GM08714 (cell line): ENCODE results near the gene SF3B4.
A peak's percentile ranks its signal among the peaks of the same experiment; 100 is the strongest.
"Not testable (repeated sequence)": the region's sequence is repeated elsewhere in the genome, so short reads cannot be mapped to it uniquely, and the experiment has no call there.

Source experiments
- H3K4me3 ChIP-seq: fragments of 200-500 bp; sonication (Bioruptor generic); 2 replicates; pipeline ENCODE4 v1.5.1; 2014; ENCODE audit warnings: mild to moderate bottlenecking, low read length, inconsistent platforms
- ZNF274 ChIP-seq: IDR thresholded peaks from 2 replicates; pipeline ENCODE4 v1.6.1; 2012; ENCODE audit warnings: mild to moderate bottlenecking, low read depth, low read length

The SF3B4 gene

DNA sequence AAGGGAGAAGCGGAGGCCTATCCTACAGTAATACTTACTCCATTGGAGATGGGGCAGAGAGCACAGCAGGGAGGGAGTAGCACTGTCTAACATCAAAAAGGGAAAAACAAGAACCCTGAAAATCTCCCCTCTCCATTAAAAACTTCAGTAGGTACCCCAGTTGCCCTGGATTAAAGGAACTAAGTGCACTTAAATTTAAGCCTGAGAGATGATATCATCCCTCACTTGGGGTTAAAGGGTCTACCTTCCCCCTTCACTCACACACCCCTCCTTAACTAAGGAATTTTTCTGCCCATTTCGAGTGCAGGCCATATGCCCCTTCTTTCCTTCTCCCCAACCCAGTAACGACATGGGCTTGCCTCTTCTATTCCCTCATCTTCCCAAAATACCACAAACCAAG is 12.8 kb upstream of the SF3B4 start:
- H3K4me3 ChIP-seq, result no peak overlapping the region
- no peak for TF ChIP-seq ZNF274

DNA sequence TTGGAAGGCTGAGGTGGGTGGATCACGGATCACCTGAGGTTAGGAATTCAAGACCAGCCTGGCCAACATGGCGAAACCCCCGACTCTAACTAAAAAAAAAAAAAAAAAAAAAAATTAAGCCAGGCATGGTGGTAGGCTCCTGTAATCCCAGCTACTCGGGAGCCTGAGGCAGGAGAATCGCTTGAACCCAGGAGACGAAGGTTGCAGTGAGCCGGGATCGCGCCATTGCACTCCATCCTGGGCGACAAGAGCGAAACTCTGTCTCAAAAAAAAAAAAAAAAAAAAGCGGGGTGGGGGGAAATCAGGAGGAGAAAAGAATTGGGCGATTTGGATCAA is 11.0 kb upstream of the SF3B4 start:
- H3K4me3 ChIP-seq, result not testable (repeated sequence)

DNA sequence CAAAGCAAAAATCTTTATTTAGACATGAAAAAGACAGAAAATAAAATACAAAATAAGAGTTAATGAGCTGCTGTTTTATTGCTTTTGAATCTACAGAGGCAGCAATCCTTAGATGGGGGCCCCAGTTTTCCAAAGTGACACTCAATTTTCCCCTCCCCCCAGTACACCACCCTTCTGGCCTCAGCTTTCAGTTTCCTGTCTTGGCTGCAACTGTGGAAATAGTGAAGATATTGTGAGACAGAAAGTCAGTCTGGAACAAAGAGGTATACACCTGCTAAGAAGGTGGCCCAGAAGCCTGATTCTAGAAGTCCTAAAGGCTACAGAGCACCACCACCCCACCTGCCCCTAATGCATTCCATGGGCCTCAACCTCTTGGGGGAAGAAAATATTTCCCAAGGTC is 10.2 kb upstream of the SF3B4 start:
- no peak overlapping the region for H3K4me3 ChIP-seq

DNA sequence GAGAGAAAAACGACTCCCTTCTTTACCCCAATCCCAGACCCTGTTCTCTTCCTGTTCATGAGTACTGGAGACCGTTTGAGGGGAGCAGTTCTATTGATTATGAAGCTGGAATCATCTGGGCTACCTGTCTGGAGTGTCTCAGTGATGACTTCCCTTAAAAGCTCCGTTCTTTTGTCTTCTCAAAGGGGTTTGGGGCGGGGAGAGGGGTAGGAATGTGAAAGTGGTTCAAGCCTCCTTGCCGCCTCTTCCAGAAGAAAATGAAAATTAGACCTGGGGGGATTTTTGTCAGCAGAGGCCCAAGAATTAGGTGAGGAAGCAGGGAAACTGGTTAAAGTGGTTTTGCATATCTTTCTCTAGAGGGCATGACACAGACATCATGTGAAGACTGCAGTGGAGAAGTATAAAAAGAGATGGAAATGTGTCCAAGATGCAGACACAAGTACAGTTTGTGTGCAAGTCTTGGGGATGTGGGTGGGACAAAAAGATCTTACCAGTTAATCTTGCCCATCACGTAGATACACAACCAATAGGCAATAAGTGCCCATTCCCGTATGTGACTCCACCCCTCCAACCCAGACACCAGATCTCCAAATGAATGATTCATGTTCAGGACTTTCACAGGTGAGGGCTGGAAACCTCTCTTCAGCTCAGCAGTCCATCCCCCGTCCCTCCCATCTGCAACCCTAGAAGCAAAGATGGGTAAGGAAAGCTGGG is 9.5 kb upstream of the SF3B4 start:
- TF ChIP-seq ZNF274, result no peak
- no peak overlapping the region for H3K4me3 ChIP-seq

More for the DNA sequence above, 10.2 kb upstream of the SF3B4 start:
- no peak for TF ChIP-seq ZNF274

DNA sequence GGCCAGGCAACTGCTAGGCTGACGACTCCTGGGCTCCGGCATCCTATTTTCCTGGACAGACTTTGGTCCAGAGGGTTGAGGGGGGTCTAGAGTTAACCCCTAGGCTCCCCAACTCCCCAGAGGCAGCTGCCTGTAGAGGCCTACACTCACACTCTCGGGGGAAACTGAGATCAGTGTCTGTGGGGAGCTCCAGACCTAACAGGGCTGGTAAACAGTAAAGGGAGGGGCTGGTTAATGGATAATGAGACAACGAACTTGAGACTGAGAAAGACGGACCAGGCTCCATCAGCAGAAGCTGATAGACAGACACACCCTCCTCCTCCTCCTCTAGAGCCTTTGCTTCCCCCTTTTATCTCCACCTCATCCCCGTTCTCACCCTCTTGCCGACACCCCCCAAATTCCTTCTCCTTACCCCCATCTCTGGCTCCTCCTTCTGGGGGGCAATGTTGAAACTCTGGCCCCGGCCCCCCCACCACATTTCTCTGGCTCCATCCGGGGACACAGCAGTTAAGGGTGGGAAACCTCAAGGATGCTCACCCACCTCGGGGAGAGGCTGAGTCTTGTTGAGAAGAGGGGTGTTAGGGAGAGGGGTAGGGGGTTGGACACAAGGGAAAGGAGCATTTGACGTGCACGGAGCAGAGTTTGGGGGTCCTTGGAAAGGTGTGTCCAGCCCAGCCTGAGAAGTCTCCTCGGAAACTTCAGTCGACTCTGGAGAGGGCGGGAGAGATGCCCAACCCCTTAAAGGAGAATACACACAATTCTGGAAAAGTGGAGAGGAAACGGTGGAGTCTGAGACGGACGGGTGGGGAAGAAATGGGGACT is 8.8 kb upstream of the SF3B4 start, which contains the start of gene MTMR11:
MTMR11 (minus strand) TSS at position 710 of the 822 bp plus-strand sequence; CDS start at position 478, 232 bp downstream.
- no peak for TF ChIP-seq ZNF274
- H3K4me3 ChIP-seq, result no peak within 1 kb of the TSS

DNA sequence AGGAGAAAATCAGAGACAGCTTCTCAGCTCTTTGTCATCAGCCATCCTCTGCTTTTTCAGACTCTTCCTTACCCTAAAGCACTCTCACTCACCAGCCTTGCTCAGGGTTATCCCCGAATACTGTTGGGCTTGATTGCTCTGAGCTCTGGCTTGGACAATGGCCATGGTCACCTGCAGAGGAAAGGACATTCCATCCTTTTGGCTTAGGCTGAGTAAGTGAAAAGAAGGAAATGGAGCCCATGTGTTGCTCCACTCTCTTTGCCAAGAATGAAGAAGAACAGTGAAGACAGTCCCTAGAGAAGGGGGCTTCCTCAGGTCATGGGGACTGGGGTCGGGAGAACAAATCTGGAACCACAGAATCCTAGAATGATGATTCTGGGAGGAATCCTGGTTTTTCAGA is 6.8 kb upstream of the SF3B4 start:
- H3K4me3 ChIP-seq, result no peak overlapping the region
- no peak for TF ChIP-seq ZNF274

DNA sequence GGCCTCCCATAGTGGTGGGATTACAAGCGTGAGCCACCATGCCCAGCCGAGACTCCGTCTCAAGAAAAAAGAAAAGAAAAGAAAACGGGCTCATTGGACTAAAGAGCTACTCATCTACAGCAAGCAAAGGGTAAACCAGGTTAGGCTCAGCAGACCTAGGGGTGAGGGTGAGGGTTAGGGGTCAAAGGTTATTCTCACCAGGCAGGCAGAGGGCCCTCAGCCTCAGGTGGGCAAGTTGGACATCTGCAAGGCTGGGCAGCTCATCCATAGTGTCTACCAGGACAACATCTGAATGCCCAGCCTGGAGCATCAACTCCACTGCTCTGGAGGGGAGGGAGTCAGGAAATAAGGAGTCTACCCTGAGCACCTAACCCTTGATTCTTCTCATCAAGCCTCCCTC is 5.6 kb upstream of the SF3B4 start:
- no peak for TF ChIP-seq ZNF274
- H3K4me3 ChIP-seq, result no peak overlapping the region

DNA sequence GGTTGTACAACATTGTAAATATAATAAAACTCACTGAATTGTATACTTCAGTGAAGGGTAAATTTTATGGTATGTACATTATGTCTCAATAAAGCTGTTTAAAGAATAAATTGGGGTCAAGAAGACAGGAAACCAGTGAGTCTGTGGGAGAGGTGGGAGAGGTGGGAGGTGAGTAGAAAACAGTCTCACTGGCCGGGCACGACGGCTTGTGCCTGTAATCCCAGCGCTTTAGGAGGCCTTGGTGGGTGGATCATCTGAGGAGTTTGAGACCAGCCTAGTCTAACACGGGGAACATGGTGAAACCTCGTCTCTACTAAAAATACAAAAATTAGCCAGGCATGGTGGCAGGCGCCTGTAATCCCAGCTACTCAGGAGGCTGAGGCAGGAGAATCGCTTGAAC is 4.9 kb upstream of the SF3B4 start:
- no peak overlapping the region for H3K4me3 ChIP-seq
- no peak for TF ChIP-seq ZNF274

DNA sequence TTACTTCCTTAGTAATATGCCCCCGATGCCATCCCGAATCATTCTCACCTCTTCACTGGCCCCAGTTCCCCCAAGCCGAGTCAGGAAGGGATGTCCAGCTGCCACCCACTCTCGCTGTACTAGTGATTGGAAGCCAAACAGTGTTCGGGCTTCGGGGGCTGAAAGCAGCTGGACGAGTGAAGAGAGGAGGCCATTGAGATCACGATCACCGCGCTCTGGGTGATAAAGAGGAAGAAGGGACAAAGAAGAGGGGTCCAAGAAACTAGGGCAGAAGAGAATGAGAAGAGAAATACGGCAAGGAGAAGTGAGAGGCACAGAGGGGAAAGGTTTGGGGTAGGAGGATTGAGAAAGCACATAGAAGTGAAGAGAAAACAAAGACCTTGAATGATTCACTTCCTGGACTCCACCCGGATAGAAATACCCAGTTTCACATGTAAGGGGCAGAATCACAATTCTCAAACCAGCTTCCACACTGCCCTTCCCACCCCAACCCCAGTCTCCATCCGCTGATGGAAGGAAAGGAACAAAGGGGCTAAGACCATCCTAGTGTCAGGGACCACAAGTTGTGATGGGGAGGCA is 3.7 kb upstream of the SF3B4 start:
- H3K4me3 ChIP-seq, result no peak overlapping the region
- TF ChIP-seq ZNF274, result no peak

DNA sequence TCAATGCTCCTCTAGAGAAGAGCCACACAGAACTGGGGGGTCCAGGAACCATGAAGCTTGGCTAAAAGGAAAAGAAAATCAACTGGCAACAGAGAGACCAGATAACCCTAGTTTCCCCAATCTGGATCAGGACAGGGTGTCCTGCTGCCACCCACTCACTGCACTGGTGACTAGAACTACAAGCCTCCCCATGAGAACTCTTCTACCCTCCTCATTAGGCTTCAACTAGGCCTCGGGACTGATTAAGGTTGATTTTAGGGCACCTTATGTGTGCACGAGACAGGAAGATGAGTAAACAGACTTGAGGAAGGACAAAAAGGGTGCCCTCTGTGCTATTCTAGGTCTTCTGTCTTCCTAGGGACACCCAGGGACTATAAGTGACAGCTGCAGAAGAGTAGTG is 2.3 kb upstream of the SF3B4 start:
- no peak for TF ChIP-seq ZNF274
- no peak overlapping the region for H3K4me3 ChIP-seq

DNA sequence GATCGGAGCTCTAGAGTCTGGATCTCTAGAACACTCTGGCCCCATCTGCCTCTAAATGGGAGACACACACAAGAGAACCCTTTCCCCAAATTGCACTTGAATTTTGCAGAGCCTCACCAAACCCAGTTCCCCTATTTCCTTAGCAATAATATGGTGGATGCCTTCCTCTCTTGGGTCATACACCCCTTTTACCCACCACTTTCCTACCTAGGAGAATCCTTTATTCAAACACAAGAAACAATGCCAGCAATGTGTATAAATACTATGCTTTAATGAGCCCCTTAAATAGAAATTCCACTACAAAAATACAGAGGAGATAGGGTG is 760 bp upstream of the SF3B4 start:
- no peak for TF ChIP-seq ZNF274
- peak overlapping the region; percentile 99; the same call in 1 of the 2 replicates for H3K4me3 ChIP-seq

DNA sequence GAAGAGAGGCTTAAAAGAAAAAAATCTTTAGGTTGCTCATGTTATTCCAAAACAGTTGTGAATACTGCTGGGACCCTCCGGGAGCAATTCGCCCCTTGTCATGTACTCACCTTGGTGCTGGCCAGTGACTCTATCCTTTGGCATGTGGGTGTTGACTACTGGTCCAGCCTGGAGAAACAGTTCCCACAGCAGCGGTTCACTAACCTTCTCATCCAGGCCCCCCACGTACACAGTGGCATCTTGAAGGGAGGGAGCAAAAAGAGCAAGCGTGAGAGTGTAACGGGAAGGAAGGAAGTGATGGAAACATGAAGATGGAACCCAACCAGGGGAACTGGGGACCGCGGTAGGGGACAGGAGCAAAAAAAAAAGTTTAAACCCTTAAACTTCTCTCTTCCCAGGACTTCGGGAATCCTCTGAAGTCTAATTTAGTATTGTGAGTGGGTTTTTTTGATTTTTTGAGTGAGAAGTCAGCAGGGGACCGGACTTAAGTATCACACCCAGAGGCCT is 494 bp downstream of the SF3B4 start:
- no peak for TF ChIP-seq ZNF274
- peak overlapping the region; percentile 99 for H3K4me3 ChIP-seq

DNA sequence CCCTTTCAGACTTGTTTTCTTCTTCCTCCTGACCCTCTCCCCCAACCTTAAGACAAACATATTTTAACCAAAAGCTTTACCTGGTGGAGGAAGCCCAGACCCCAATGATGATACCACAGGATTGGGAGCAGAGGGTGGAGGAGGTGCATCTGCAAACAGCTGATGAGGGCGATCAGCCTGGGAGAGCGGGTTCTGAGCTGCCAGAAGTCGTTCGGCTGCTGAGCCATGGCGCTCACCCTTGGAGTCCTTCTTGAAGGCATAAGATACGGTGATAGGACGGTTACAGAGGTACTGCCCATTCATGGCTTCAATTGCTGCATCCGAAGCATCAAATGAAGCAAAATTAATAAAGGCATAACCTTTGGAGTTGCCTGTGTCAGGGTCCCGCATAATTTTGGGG is 1.3 kb downstream of the SF3B4 start:
- H3K4me3 ChIP-seq, result peak overlapping the region; percentile 99; the same call in 1 of the 2 replicates
- no peak for TF ChIP-seq ZNF274

DNA sequence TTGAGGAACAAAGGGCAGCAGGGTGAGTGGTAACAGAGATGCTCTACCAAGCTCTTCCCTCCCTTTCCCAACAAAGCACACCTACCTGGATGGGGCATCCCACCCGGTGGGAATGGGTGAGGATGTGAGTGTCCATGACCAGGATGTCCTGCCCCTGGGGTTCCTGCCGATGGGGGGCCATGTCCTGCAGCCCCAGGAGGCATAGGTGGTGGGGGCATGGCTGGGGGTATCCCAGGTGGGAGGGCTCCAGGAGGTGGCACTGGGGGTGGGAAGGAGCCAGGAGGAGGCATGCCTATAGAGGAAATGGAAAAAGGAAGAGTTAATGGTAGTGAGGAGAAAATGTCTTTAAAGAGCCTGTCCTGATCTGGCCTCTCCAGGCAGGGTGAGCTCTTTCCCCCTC is 1.9 kb downstream of the SF3B4 start:
- TF ChIP-seq ZNF274, result no peak
- no peak overlapping the region; the same call in 1 of the 2 replicates for H3K4me3 ChIP-seq

DNA sequence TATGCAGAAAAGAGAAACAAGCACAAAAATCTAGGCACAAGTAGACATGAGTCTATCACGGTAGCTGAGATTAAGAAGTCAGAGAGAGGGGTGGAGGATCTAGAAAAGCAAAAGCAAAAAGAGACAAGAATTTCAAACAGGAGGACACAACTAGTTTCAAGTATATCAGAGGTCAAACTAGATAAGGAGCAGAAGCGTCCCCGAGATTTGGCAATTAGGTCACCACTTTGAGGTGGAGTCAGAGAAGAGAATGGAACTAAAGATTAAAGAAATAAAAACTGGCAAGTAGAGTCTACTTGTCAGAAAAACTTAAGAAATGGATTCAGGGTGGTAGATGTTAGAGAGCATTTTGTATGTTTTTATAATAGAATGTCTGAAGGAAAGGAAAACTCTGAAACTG is 2.3 kb downstream of the SF3B4 start:
- no peak overlapping the region for H3K4me3 ChIP-seq
- no peak for TF ChIP-seq ZNF274

DNA sequence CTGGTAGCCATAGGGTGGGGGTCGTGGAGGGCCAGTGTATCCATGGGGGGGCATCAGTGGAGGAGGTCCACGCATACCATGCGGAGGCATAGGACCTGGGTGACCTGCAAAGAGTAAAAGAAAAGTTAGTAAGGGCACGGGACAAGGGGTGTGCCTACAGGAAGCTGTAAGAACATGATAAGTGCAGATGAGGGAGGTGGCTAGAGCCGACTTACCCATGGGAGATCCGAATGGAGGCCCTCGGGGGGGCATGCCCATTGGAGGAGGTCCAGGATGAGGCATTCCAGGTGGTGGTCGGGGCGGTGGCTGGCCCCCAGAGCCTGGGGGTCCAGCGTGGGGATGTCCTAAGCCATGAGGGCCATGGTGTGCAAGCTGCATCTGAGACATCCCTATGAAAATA is 4.0 kb downstream of the SF3B4 start:
- TF ChIP-seq ZNF274, result no peak
- H3K4me3 ChIP-seq, result no peak overlapping the region
